Right ventricle myocardium superior (tissue), 1 donor: ENCODE measurements around the gene PRKAR1A. TPM values are rescaled to one million over a fixed set of nuclear protein-coding genes. Genes with fewer than 3 reads are reported as not detected.

Source experiments
- ATAC-seq: fragments of 200-7000 bp; cut with Tn5 transposase; one replicate; pipeline ENCODE4 v1.9.1; 2020; ENCODE audit warnings: mild to moderate bottlenecking; ENCODE audit not compliant: poor library complexity
- DNase-seq: peaks from one replicate; pipeline ENCODE4 v3.0.0-alpha.2; 2020
- intact Hi-C: fragments of 100-400 bp; cut with DNase I; formaldehyde crosslinking; loops from one replicate; pipeline ENCODE4 v1.11.2; 2022
- total RNA-seq: library from RNA; stranded (reverse); fragmentation: NEBNext Ultra II Directional; extraction: Animal tissue kit (Norgen Biotek cat#: 25700); gene quantifications from one replicate; pipeline ENCODE4 v1.2.1, GENCODE V29; 2021
- donor health status: DM: no; HTN: yes; CAD: no; lungs with severe emphysema.

PRKAR1A gene
- total RNA-seq, 1 donor from 2014 or later, result 607 TPM

- no peak for DNase-seq
- no peak for ATAC-seq
- intact Hi-C loops, result loop anchor here (10.0 kb wide), 1 partner anchor 231 kb away; no protein-coding TSS in a partner anchor
Measured at GRCh38 chr17:68533887-68534694, 21.9 kb downstream of the PRKAR1A start.

- DNase-seq (no peak), ATAC-seq (no peak)
- intact Hi-C loops, result loop anchor here (10.0 kb wide), 1 partner anchor 230 kb away; no protein-coding TSS in a partner anchor
Measured at GRCh38 chr17:68534695-68535088, 22.5 kb downstream of the PRKAR1A start.

- DNase-seq, result no peak
- ATAC-seq, result no peak
- intact Hi-C loops, result loop anchor here (10.0 kb wide), 1 partner anchor 229 kb away; no protein-coding TSS in a partner anchor
Measured at GRCh38 chr17:68535922-68536321, 23.7 kb downstream of the PRKAR1A start.

- intact Hi-C loops, result loop anchor here (10.0 kb wide), 1 partner anchor 225 kb away; no protein-coding TSS in a partner anchor
- DNase-seq, result no peak
- peak; percentile 30 for ATAC-seq
Measured at GRCh38 chr17:68539548-68540467, 27.6 kb downstream of the PRKAR1A start.

- intact Hi-C loops, result no loop called here
- DNase-seq (no peak), ATAC-seq (peak; percentile 3)
Measured at GRCh38 chr17:68540981-68541380, 28.8 kb downstream of the PRKAR1A start.

GRCh38 chr17:68541816-68542215 is 29.6 kb downstream of the PRKAR1A start:
- intact Hi-C loops, result no loop called here

GRCh38 chr17:68542698-68543463 is 30.7 kb downstream of the PRKAR1A start:
- intact Hi-C loops, result no loop called here
- DNase-seq, result no peak
- no peak for ATAC-seq

More at GRCh38 chr17:68541816-68542215, 29.6 kb downstream of the PRKAR1A start:
- ATAC-seq (no peak), DNase-seq (no peak)

GRCh38 chr17:68544111-68544915 is 32.1 kb downstream of the PRKAR1A start:
- ATAC-seq, result no peak
- intact Hi-C loops, result no loop called here
- DNase-seq, result no peak

- intact Hi-C loops, result no loop called here
- ATAC-seq, result no peak
- DNase-seq, result no peak
Measured at GRCh38 chr17:68556551-68556950, 44.3 kb downstream of the PRKAR1A start.

GRCh38 chr17:68559316-68559715 is 47.1 kb downstream of the PRKAR1A start:
- no peak for ATAC-seq
- intact Hi-C loops, result no loop called here

GRCh38 chr17:68560966-68561720 is 48.9 kb downstream of the PRKAR1A start:
- ATAC-seq, result peak; percentile 36
- DNase-seq, result no peak
- intact Hi-C loops, result loop anchor here (1.0 kb wide), 1 partner anchor 9 kb away; no protein-coding TSS in a partner anchor

More at GRCh38 chr17:68559316-68559715, 47.1 kb downstream of the PRKAR1A start:
- DNase-seq, result no peak

GRCh38 chr17:68562736-68563135 is 50.5 kb downstream of the PRKAR1A start:
- intact Hi-C loops, result no loop called here
- no peak for ATAC-seq
- DNase-seq, result no peak

GRCh38 chr17:68564415-68565111 is 52.3 kb downstream of the PRKAR1A start:
- DNase-seq (no peak), ATAC-seq (no peak)
- intact Hi-C loops, result no loop called here

GRCh38 chr17:68565661-68566441 is 53.6 kb downstream of the PRKAR1A start:
- intact Hi-C loops, result no loop called here
- ATAC-seq (no peak), DNase-seq (no peak)

- intact Hi-C loops, result no loop called here
- DNase-seq, result no peak
- ATAC-seq, result no peak
Measured at GRCh38 chr17:68566442-68566738, 54.2 kb downstream of the PRKAR1A start.

GRCh38 chr17:68567035-68567434 is 54.8 kb downstream of the PRKAR1A start:
- intact Hi-C loops, result no loop called here
- DNase-seq (no peak), ATAC-seq (no peak)
